Measurements from ENCODE around the gene METTL3. TPM values are rescaled to one million over a fixed set of nuclear protein-coding genes. Genes with fewer than 3 reads are reported as not detected.

Gene METTL3
- total RNA-seq, 3 donors from 2014 or later, result 51.4 to 79.6 (median 79.6) TPM

DNA sequence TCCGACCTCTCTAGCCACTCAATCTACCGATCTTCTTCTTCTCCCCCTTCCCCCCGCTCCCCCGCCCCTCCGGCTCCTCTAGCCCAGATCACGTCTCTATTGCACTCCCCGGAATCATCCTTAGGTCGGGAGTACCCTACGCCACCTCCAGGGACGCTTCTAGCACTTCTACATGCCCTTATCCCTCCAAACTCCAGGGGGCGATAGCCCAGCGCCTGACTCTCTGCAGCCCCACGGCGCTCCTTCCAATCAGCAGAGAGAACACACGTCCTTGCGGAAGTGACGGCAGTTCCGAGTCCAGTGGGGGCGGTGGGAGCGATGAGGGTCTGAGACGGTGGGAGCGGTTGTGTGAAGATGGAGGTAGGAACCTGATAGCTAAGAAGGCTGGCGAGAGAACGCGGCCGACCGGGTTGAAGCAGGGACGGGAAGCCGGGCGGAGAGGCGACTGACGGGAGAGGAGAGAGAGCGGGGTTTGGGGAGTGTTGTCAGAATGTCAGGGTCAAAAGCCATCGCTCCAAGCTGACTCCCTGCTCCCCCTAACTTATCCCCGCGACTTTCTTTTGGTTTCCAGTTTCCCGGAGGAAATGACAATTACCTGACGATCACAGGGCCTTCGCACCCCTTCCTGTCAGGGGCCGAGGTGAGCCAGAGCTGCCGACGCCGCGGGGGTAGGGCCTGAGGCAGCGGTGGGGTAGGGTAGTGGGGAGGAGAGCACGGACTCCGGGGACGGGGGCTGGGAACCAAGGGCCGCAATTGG, 34.0 kb downstream of the METTL3 start, which contains the start of the genes RAB2B and TOX4:
Gene RAB2B, minus strand, starts transcription at position 35 of the 757 bp plus-strand sequence. CDS start 87 bp downstream, outside the sequence.
Gene TOX4, plus strand, starts transcription at position 271 of the 757 bp plus-strand sequence. Its CDS starts 84 bp downstream, at position 355.
- Histone ChIP-seq H3K27ac (peak within 1 kb of the TSS; percentile 90 to 96), H3K4me1 (peaks cover 0 to 16% of the 10 kb centered on the region in 2 donors), H3K9me3 (no peaks in the 10 kb centered on the region), H3K36me3 (no peaks in the 10 kb centered on the region), H3K4me3 (peak within 1 kb of the TSS; percentile 66 to 89 (median 80)), H3K27me3 (no peaks in the 10 kb centered on the region)
- TF ChIP-seq, protein P1, sequence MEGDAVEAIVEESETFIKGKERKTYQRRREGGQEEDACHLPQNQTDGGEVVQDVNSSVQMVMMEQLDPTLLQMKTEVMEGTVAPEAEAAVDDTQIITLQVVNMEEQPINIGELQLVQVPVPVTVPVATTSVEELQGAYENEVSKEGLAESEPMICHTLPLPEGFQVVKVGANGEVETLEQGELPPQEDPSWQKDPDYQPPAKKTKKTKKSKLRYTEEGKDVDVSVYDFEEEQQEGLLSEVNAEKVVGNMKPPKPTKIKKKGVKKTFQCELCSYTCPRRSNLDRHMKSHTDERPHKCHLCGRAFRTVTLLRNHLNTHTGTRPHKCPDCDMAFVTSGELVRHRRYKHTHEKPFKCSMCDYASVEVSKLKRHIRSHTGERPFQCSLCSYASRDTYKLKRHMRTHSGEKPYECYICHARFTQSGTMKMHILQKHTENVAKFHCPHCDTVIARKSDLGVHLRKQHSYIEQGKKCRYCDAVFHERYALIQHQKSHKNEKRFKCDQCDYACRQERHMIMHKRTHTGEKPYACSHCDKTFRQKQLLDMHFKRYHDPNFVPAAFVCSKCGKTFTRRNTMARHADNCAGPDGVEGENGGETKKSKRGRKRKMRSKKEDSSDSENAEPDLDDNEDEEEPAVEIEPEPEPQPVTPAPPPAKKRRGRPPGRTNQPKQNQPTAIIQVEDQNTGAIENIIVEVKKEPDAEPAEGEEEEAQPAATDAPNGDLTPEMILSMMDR (IDR thresholded peaks at IDR 0.05), result peak; percentile 91 to 100 (median 100)
- peak; percentile 94 to 99 (median 97) for TF ChIP-seq POLR2AphosphoS5 (IDR thresholded peaks at IDR 0.05)
- TF ChIP-seq POLR2A (IDR thresholded peaks at IDR 0.05), result peak; percentile 87
- intact Hi-C loops (cut with DNase I; ENCODE audit: low total_unique reads), result no loop called here
- peak; percentile 93 to 97 for DNase-seq (ENCODE audit: low spot score in 2 of 2)

DNA sequence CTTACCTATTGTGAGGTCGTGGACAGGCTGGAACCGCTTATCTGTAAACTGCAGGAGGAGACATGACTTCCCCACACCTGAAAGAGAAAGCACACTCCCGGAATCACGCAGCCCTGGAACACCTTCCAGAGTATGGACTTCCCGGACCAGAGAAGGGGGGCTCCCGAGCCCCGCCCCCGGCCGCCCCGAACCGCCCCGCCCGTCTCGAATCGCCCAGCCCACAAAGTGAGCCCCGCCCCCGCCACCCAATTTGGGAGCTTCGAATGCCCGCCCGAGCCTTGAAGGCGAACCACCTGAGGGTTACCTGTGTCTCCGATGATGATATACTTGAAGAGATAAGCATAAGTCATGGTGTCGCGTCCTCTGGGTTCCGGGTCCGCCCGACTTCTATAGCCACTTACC, 34.6 kb downstream of the METTL3 start:
- TF ChIP-seq POLR2AphosphoS5 (IDR thresholded peaks at IDR 0.05) (no peak), POLR2A (IDR thresholded peaks at IDR 0.05) (no peak)
- TF ChIP-seq, protein P1 (IDR thresholded peaks at IDR 0.05), result no peak

DNA sequence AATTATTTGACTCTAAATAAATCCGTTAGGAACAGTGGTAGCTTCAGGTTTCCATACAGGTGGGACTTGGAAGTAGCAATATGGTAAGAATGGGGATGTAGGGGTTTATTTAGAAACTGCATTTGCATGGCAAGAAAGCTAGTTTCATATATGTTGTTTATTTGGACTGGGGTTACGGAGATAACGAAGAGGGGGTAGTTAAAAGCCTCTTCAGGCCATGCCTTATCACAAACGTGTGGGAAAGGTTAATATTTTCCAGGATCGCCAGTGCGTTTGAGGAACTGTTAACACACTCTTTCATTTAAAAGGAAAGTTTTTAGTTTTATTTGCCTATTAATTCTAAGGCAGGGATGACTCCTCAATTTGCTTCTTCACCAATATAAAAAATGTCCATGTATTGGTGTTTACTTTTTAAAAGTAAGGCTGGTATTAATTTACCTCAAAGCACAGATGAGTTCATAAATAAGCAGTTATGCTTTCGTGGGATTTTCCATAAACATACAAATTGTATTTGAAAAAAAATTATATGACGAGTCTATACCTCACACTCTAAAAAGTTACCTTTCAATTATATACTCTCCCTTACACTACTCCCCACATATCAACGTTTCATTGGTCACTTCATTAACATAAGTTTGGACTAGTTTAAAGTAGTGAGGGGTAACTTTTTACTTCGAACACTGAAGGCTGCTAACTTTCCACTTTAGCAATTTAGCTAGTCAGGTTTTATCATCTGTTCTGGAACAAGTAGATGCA, 35.2 kb downstream of the METTL3 start:
- intact Hi-C loops (cut with DNase I; ENCODE audit: low total_unique reads), result no loop called here
- Histone ChIP-seq H3K4me1 (peaks cover 0 to 16% of the 10 kb centered on the region in 2 donors), H3K9me3 (no peaks in the 10 kb centered on the region), H3K27ac (peak overlapping the region; percentile 90 to 96), H3K4me3 (peak overlapping the region; percentile 66 to 89 (median 80)), H3K36me3 (no peaks in the 10 kb centered on the region), H3K27me3 (no peaks in the 10 kb centered on the region)
- TF ChIP-seq POLR2A (IDR thresholded peaks at IDR 0.05), result no peak
- TF ChIP-seq POLR2AphosphoS5 (IDR thresholded peaks at IDR 0.05), result no peak
- TF ChIP-seq, protein P1 (IDR thresholded peaks at IDR 0.05), result peak in 1 of 3 donors; percentile 8
- no peak for DNase-seq (ENCODE audit: low spot score in 2 of 2)

More for the DNA sequence above, 34.6 kb downstream of the METTL3 start:
- Histone ChIP-seq H3K36me3 (no peaks in the 10 kb centered on the region), H3K4me3 (peak overlapping the region; percentile 66 to 89 (median 80)), H3K4me1 (peaks cover 0 to 16% of the 10 kb centered on the region in 2 donors), H3K27ac (peak overlapping the region; percentile 90 to 96), H3K9me3 (no peaks in the 10 kb centered on the region), H3K27me3 (no peaks in the 10 kb centered on the region)
- intact Hi-C loops (cut with DNase I; ENCODE audit: low total_unique reads), result no loop called here
- DNase-seq (ENCODE audit: low spot score in 2 of 2), result peak in 1 of 2 donors; percentile 91

DNA sequence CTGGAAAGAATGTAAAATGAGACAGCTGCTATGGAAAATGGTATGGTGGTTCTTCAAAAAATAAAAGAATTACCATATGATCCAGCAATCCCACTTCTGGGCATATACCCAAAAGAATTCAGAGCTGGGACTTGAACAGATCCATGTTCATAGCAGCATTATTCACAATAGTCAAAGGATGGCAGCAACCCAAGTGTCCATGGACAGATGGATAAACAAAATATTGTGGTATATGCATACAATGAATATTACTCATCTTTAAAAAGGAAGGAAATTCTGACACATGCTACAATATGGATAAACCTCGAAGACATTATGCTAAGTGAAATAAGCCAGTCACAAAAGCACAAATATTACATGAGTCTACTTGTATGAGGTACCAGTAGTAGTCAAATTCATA, 43.5 kb downstream of the METTL3 start:
- H3K27me3 ChIP-seq, result no peaks in the 10 kb centered on the region
- H3K4me3 ChIP-seq, result no peak overlapping the region
- no peaks in the 10 kb centered on the region for H3K9me3 ChIP-seq
- H3K4me1 ChIP-seq, result no peaks in the 10 kb centered on the region
- intact Hi-C loops (cut with DNase I; ENCODE audit: low total_unique reads), result no loop called here
- no peak for DNase-seq (ENCODE audit: low spot score in 2 of 2)
- H3K27ac ChIP-seq, result no peak overlapping the region
- TF ChIP-seq POLR2A (IDR thresholded peaks at IDR 0.05) (no peak), POLR2AphosphoS5 (IDR thresholded peaks at IDR 0.05) (no peak)
- TF ChIP-seq, protein P1 (IDR thresholded peaks at IDR 0.05), result no peak
- H3K36me3 ChIP-seq, result no peaks in the 10 kb centered on the region

Measured in breast epithelium (tissue), 4 donors.